Lung (tissue), 12 donors: ENCODE measurements around the gene RIPK4. TPM values are rescaled to one million over a fixed set of nuclear protein-coding genes. Genes with fewer than 3 reads are reported as not detected.

ENCODE experiments used
- ATAC-seq: fragments of 200-7000 bp; cut with Tn5 transposase; one replicate; pipeline ENCODE4 v1.9.1; 2020; ENCODE audit warnings: moderate number of reproducible peaks; ENCODE audit not compliant: insufficient read depth, low FRiP score
- DNase-seq, 3 donors: peaks; one replicate each; pipeline ENCODE4 v3.0.0-alpha.2; 2013 to 2017
- H3K27ac ChIP-seq, 2 donors: one replicate each; pipeline ENCODE4 v1.5.1; 2013; ENCODE audit warnings: mild to moderate bottlenecking in 2 of 2, moderate library complexity in 2 of 2, control low read depth in 1 of 2, inconsistent platforms in 1 of 2, low read depth in 1 of 2, low read length in 1 of 2
- H3K27me3 ChIP-seq, 3 donors: one replicate each; pipeline ENCODE4 v1.5.1; 2013; ENCODE audit warnings: low read length in 2 of 3; ENCODE audit not compliant: control insufficient read depth in 3 of 3, insufficient read depth in 3 of 3
- H3K36me3 ChIP-seq, 4 donors: one replicate each; pipeline ENCODE4 v1.5.1; 2013; ENCODE audit warnings: low read length in 4 of 4, mild to moderate bottlenecking in 1 of 4, moderate library complexity in 1 of 4; ENCODE audit not compliant: control insufficient read depth in 4 of 4, insufficient read depth in 4 of 4
- H3K4me1 ChIP-seq, 5 donors: one replicate each; pipeline ENCODE4 v1.5.1; 2013; ENCODE audit warnings: low read length in 5 of 5, mild to moderate bottlenecking in 2 of 5, moderate library complexity in 1 of 5; ENCODE audit not compliant: control insufficient read depth in 5 of 5, insufficient read depth in 5 of 5
- H3K4me3 ChIP-seq: one replicate; pipeline ENCODE4 v1.5.1; 2013; ENCODE audit warnings: mild to moderate bottlenecking, control low read depth, moderate library complexity
- H3K9ac ChIP-seq, 2 donors: one replicate each; pipeline ENCODE4 v1.5.1; 2013; ENCODE audit warnings: low read length in 2 of 2, control low read depth in 1 of 2; ENCODE audit not compliant: insufficient read depth in 1 of 2
- H3K9me3 ChIP-seq, 4 donors: one replicate each; pipeline ENCODE4 v1.5.1; 2013; ENCODE audit warnings: low read length in 3 of 4, mild to moderate bottlenecking in 1 of 4, moderate library complexity in 1 of 4; ENCODE audit not compliant: control insufficient read depth in 4 of 4, insufficient read depth in 3 of 4
- CTCF ChIP-seq: IDR thresholded peaks from 2 replicates; pipeline ENCODE4 v1.5.1; 2012; ENCODE audit warnings: mild to moderate bottlenecking; ENCODE audit errors: control extremely low read depth, extremely low read depth
- WGBS, 2 donors: extraction: QIAGEN DNeasy Blood & Tissue Kit; methylation state at CpG; one replicate each; pipeline ENCODE4 v1.1.7; 2013; 5-methylcytosine and 5-hydroxymethylcytosine counted together
- polyA plus RNA-seq, 2 donors: library from polyadenylated mRNA; stranded (reverse); fragments of 200-250 nt; gene quantifications; one replicate each; pipeline ENCODE4 v1.2.1, GENCODE V29; 2013
- total RNA-seq, 2 donors: library from RNA; depleted of rRNA in 1 of 2; stranded (reverse); fragments of >200 nt in 1 of 2; gene quantifications; one replicate each; pipeline ENCODE4 v1.2.1, GENCODE V29; 2014 to 2021
- donor health status: control.
- donor health status: control.
- donor health status: Bipolar disorder and iron deficiency.
- donor health status: healthy.
- donor health status: DM: yes; HTN: yes; CAD: no.

The RIPK4 gene
- total and polyA plus RNA-seq, 4 donors: 5.0 to 21.6 (median 9.1) TPM

- Histone ChIP-seq H3K27ac (no peak overlapping the region), H3K9me3 (peaks cover 0 to 2% (median 0%) of the 10 kb centered on the region in 4 donors), H3K4me1 (peaks cover 0 to 16% (median 0%) of the 10 kb centered on the region in 5 donors), H3K4me3 (no peak overlapping the region), H3K36me3 (no peaks in the 10 kb centered on the region), H3K9ac (no peak overlapping the region), H3K27me3 (peaks cover 0 to 4% (median 3%) of the 10 kb centered on the region in 3 donors)
- ATAC-seq (no peak), DNase-seq (no peak)
- TF ChIP-seq CTCF: no peak
- 76 to 79% methylated on average over 8 of the region's 8 CpGs for WGBS, 2 donors
Observed at GRCh38 chr21:41746744-41747006, 20.2 kb downstream of the RIPK4 start.

- H3K4me3 ChIP-seq: no peak overlapping the region
- 93% methylated on average over 34 of the region's 34 CpGs for WGBS, 2 donors
- H3K27me3 ChIP-seq: peaks cover 0 to 4% (median 3%) of the 10 kb centered on the region in 3 donors
- no peak for TF ChIP-seq CTCF
- H3K9me3 ChIP-seq: peaks cover 0 to 6% (median 0%) of the 10 kb centered on the region in 4 donors
- H3K36me3 ChIP-seq: peaks cover 0 to 3% (median 0%) of the 10 kb centered on the region in 4 donors
- ATAC-seq: no peak
- H3K9ac ChIP-seq: no peak overlapping the region
- peaks cover 0 to 14% (median 0%) of the 10 kb centered on the region in 5 donors for H3K4me1 ChIP-seq
- no peak for DNase-seq
- no peak overlapping the region for H3K27ac ChIP-seq
Observed at GRCh38 chr21:41745971-41746743, 20.7 kb downstream of the RIPK4 start.

- TF ChIP-seq CTCF: no peak
- no peak for ATAC-seq
Observed at GRCh38 chr21:41745026-41745820, 21.6 kb downstream of the RIPK4 start.

More at GRCh38 chr21:41745026-41745820, 21.6 kb downstream of the RIPK4 start:
- Histone ChIP-seq H3K27me3 (peaks cover 0 to 4% (median 3%) of the 10 kb centered on the region in 3 donors), H3K36me3 (peaks cover 0 to 11% (median 0%) of the 10 kb centered on the region in 4 donors), H3K4me1 (peaks cover 0 to 5% (median 0%) of the 10 kb centered on the region in 5 donors), H3K4me3 (no peak overlapping the region), H3K27ac (no peak overlapping the region), H3K9me3 (peaks cover 0 to 8% (median 0%) of the 10 kb centered on the region in 4 donors), H3K9ac (no peak overlapping the region)
- 91 to 94% methylated on average over 25 of the region's 25 CpGs for WGBS, 2 donors
- no peak for DNase-seq
